Jurkat, Clone E6-1 (cell line): ENCODE measurements around the gene CDC16.

Experiments
- DNase-seq: peaks from one replicate; pipeline ENCODE4 v3.0.0-alpha.2; 2011; ENCODE audit warnings: low read depth, low spot score
- H3K4me3 ChIP-seq: 2 replicates; pipeline ENCODE4 v1.5.1; 2011; ENCODE audit warnings: mild to moderate bottlenecking, low read length, control low read depth, moderate library complexity

The CDC16 gene

DNA sequence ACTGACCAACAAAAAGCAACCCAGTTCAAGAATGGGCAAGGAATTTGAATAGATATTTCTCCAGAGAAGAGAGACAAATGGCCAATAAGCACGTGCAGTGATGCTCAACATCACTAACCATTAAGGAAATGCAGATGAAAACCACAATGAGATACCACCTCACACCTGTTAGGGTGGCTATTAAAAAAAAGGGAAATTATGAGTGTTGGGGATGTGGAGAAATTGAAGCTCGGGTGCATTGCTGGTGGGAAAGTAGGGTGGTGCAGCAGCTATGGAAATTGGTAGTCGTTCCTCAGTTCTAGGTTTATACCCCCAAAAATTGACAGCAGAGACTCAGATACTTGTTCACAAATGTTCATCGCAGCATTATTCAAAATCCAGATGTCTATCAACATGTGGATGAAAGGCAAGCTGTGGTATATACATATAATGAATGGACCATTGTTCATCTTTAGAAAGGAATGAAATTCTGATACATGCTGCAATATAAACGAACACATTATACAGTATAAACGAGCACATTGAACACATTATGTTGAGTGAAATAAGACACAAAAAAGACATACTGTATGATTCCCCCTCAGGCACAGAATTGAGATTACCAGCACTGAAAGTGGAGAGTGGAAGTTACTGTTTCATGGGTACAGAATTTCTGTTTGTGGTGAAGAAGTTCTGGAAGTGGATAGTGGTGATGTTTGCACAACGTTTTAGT, 80.5 kb downstream of the CDC16 start:
- DNase-seq = peak; percentile 42

DNA sequence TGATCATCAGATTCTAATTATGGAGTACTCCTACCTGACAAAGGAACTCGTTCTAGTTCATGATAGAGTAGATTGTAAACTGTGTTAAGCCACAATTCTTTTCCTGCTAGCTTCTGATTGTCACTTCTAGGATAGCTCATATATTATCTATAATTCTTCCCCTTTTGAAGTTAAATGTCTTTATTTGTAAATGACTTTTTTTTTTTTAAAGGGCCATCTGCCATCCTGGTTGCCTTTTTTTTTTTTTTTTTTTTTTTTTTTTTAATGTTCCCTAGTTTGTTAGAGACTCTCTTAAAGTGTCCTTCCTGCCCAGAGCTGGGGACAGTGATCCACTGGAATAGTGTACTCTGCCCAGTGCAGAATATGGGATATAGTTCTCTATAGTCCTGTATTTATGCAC, 83.9 kb downstream of the CDC16 start:
- no peak overlapping the region for H3K4me3 ChIP-seq
- DNase-seq = no peak

More for the DNA sequence above, 80.5 kb downstream of the CDC16 start:
- H3K4me3 ChIP-seq = peak overlapping the region; percentile 69

- no peak overlapping the region for H3K4me3 ChIP-seq
- DNase-seq = no peak
These were observed 84.8 kb downstream of the CDC16 start for GRCh38 chr13:114319441-114319913.

- H3K4me3 ChIP-seq = no peak overlapping the region
- DNase-seq = no peak
These were observed 85.4 kb downstream of the CDC16 start for GRCh38 chr13:114320065-114320464.

GRCh38 chr13:114321256-114321655, 86.6 kb downstream of the CDC16 start:
- DNase-seq = no peak
- H3K4me3 ChIP-seq = no peak overlapping the region
